ENCODE data around the gene UNC45A. TPM values are rescaled to one million over a fixed set of nuclear protein-coding genes. Genes with fewer than 3 reads are reported as not detected.

The UNC45A gene
- total and polyA plus RNA-seq, 2 of the 8 experiments (the other 6 are each of a cell fraction or from before 2014, with no cell fraction given): 74.1 to 84.2 TPM

DNA sequence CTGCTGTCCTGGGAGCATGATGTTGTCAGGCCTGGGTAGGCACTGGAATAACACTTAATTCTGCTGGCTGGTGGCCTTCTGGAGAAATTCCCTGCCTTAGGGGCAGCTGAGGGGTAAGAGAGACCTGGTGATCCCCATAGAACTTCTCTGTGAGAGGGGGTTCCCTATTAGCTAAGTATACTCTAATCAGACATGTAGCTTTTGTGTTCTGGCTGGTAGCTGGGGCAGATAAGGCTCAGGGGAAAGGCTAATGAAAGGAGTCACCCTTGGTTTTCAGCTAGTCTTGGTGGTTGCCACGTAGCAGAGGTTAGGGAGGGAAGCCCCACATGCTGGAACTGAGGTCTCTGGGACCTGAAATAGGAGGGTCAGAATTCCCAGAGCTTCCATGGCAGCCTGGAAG lies 1.8 kb upstream of the UNC45A start:
- no peaks in the 10 kb centered on the region for H3K79me2 ChIP-seq (ENCODE audit: control insufficient read depth in 1 of 2, insufficient read depth in 2 of 2, low read length in 2 of 2)
- no peak overlapping the region for H4K5ac ChIP-seq (ENCODE audit: insufficient read length, low read depth, low read length)
- H3K18ac ChIP-seq (ENCODE audit: extremely low read depth, low read length): no peak overlapping the region
- no peak overlapping the region for H2BK15ac ChIP-seq (ENCODE audit: low read length)
- no peak overlapping the region for H3K4me3 ChIP-seq (ENCODE audit: extremely low read depth in 1 of 4, insufficient read depth in 2 of 4, low read depth in 3 of 4, low read length in 4 of 4)
- H4K20me1 ChIP-seq (replicated peaks in 1 of 2; ENCODE audit: control insufficient read depth in 1 of 2, insufficient read depth in 2 of 2, low read length in 2 of 2): peaks cover 0 to 1% of the 10 kb centered on the region in 2 experiments
- no peak overlapping the region for H3K23ac ChIP-seq (ENCODE audit: insufficient read length)
- no peak overlapping the region for H3K56ac ChIP-seq (replicated peaks; ENCODE audit: insufficient read length, low read depth, low read length)
- H3K14ac ChIP-seq (ENCODE audit: insufficient read length): no peak overlapping the region
- H3K23me2 ChIP-seq (ENCODE audit: low read depth, low read length): peaks cover 11% of the 10 kb centered on the region; the same call in 1 of the 2 replicates
- H3K27ac ChIP-seq (ENCODE audit: low read depth, low read length): no peak overlapping the region
- DNase-seq (ENCODE audit: low read depth in 1 of 2, low spot score in 2 of 2) (no peak), FAIRE-seq (no peak)
- no peaks in the 10 kb centered on the region; the same call in 1 of the 2 replicates for H3K79me1 ChIP-seq (ENCODE audit: low read depth, low read length)
- H2AK5ac ChIP-seq (ENCODE audit: low read depth, low read length): no peak overlapping the region
- no peak overlapping the region for H2AFZ ChIP-seq (ENCODE audit: low read length)
- TF ChIP-seq KDM4A (IDR thresholded peaks at IDR 0.05; ENCODE audit: low read depth, low read length, severe bottlenecking): no peak
- no peak for TF ChIP-seq TEAD4 (IDR thresholded peaks at IDR 0.05; ENCODE audit: low read depth, low read length)
- no peak for TF ChIP-seq NRF1 (IDR thresholded peaks at IDR 0.05; ENCODE audit: low read depth, low read length)
- ChIA-PET POLR2A (ENCODE audit: partially characterized antibody) (interaction anchor here (2.4 to 5.0 kb wide), 3 partner anchors 20 to 30 kb away, joined by 12 to 24 read pairs (median 20); partner anchors contain the start of genes MAN2A2 and RCCD1), CTCF (ENCODE audit: partially characterized antibody) (interaction anchor here (0.7 to 20.7 kb wide), 42 partner anchors 7 to 1836 kb away, joined by 3 to 306 read pairs (median 4); partner anchors contain the start of genes BLM, FES, MAN2A2 and RCCD1)
- no peak overlapping the region for H4K91ac ChIP-seq (replicated peaks; ENCODE audit: insufficient read length, low read length)
- H3K4ac ChIP-seq (replicated peaks; ENCODE audit: insufficient read length, low read depth, low read length): no peak overlapping the region
- no peak overlapping the region; the same call in 1 of the 2 replicates for H2BK12ac ChIP-seq (ENCODE audit: low read depth, low read length)
- H2BK5ac ChIP-seq (ENCODE audit: low read depth, low read length): no peak overlapping the region
- no peak overlapping the region for H4K8ac ChIP-seq (ENCODE audit: extremely low read depth, insufficient read depth, low read length)
- 0 out of 7 replicates have a peak, but pooled peaks cover 0 to 4% (median 0%) of the 10 kb centered on the region in 4 experiments for H3K27me3 ChIP-seq (replicated peaks in 1 of 4; ENCODE audit: control insufficient read depth in 3 of 4, extremely low read depth in 1 of 4, insufficient read depth in 3 of 4, low read length in 3 of 4)
- no peaks in the 10 kb centered on the region for H3K9me3 ChIP-seq (ENCODE audit: insufficient read depth in 2 of 2, low read depth in 1 of 2, low read length in 1 of 2)
- H2BK120ac ChIP-seq (replicated peaks; ENCODE audit: low read depth, low read length): no peak overlapping the region
- H3K36me3 ChIP-seq (ENCODE audit: control insufficient read depth in 2 of 4, insufficient read depth in 4 of 4, low read length in 3 of 4): peaks cover 0 to 8% (median 2%) of the 10 kb centered on the region in 4 experiments; a peak in 1 of 8 replicates
- H3K4me1 ChIP-seq (replicated peaks in 1 of 4; ENCODE audit: control insufficient read depth in 3 of 4, insufficient read depth in 4 of 4, low read length in 3 of 4): peaks cover 0 to 13% (median 7%) of the 10 kb centered on the region in 4 experiments; a peak in 6 of 7 replicates
- H3K9ac ChIP-seq (replicated peaks in 1 of 4; ENCODE audit: extremely low read depth in 1 of 4, low read depth in 3 of 4, low read length in 3 of 4): no peak overlapping the region
- WGBS, 2 experiments (ENCODE audit: extremely low coverage in 1 of 2, insufficient coverage in 1 of 2, insufficient read length in 1 of 2, insufficient replicate concordance in 2 of 2, low coverage in 1 of 2, low lambda C conversion rate in 2 of 2, missing lambda C conversion rate in 1 of 2): 90% methylated on average over 1 of the region's 1 CpG; no CpG with 5 or more reads in 1 of the 2 experiments
- no peak overlapping the region for H3K4me2 ChIP-seq (ENCODE audit: insufficient read depth in 1 of 2, low read depth in 2 of 2, low read length in 2 of 2)
- H2BK20ac ChIP-seq (ENCODE audit: low read length): no peak overlapping the region
